ENCODE data around the gene UBE2L3. TPM values are rescaled to one million over a fixed set of nuclear protein-coding genes. Genes with fewer than 3 reads are reported as not detected.
"Not testable (repeated sequence)": the region's sequence is repeated elsewhere in the genome, so short reads cannot be mapped to it uniquely, and the experiment has no call there.

UBE2L3 gene
- total RNA-seq, 5 donors from 2014 or later (not counting 1 experiment from before 2014, with no cell fraction given), result 28.4 to 38.7 (median 34.3) TPM

GRCh38 chr22:21570398-21570797 lies 2.9 kb downstream of the UBE2L3 start:
- Mint-ChIP-seq H3K36me3 (peaks cover 9% of the 10 kb centered on the region), H3K4me1 (peaks cover 63 to 74% (median 68%) of the 10 kb centered on the region in 3 donors), H3K9me3 (no peaks in the 10 kb centered on the region), H3K27me3 (no peaks in the 10 kb centered on the region), H3K4me3 (peak overlapping the region; percentile 28 to 86 (median 84)), H3K27ac (peak overlapping the region; percentile 39 to 49)
- H3K27me3 ChIP-seq (replicated peaks in 1 of 2; ENCODE audit: control insufficient read depth in 2 of 2, extremely low read depth in 1 of 2, insufficient read depth in 2 of 2, low read length in 1 of 2), result peaks cover 0 to 2% of the 10 kb centered on the region in 2 experiments
- POLR2A ChIA-PET, result no interaction called here
- H3K9me3 ChIP-seq, result no peaks in the 10 kb centered on the region
- ATAC-seq (replicated peaks in 1 of 4) (no peak), DNase-seq (no peak)
- peaks cover 0 to 6% of the 10 kb centered on the region in 2 donors for H3K36me3 ChIP-seq (ENCODE audit: control insufficient read depth in 2 of 2, extremely low read depth in 1 of 2, insufficient read depth in 1 of 2, low read length in 1 of 2)
- H3K4me3 ChIP-seq (ENCODE audit: control insufficient read depth in 1 of 2, extremely low read depth in 1 of 2, low read length in 1 of 2), result no peak overlapping the region
- 65% methylated on average over 3 of the region's 4 CpGs for WGBS (ENCODE audit: insufficient coverage)
- CTCF ChIA-PET, result no interaction called here
- H3K4me1 ChIP-seq (ENCODE audit: control insufficient read depth in 1 of 2, extremely low read depth in 1 of 2, insufficient read depth in 2 of 2, low read length in 2 of 2), result peaks cover 33 to 68% of the 10 kb centered on the region in 2 experiments
- no peak overlapping the region for H3K27ac ChIP-seq (ENCODE audit: low read length)

- Histone ChIP-seq H3K36me3 (ENCODE audit: control insufficient read depth in 2 of 2, extremely low read depth in 1 of 2, insufficient read depth in 1 of 2, low read length in 1 of 2) (peaks cover 0 to 6% of the 10 kb centered on the region in 2 donors), H3K9me3 (no peaks in the 10 kb centered on the region), H3K27me3 (replicated peaks in 1 of 2; ENCODE audit: control insufficient read depth in 2 of 2, extremely low read depth in 1 of 2, insufficient read depth in 2 of 2, low read length in 1 of 2) (peaks cover 0 to 1% of the 10 kb centered on the region in 2 experiments), H3K4me3 (ENCODE audit: control insufficient read depth in 1 of 2, extremely low read depth in 1 of 2, low read length in 1 of 2) (no peak overlapping the region), H3K27ac (ENCODE audit: low read length) (no peak overlapping the region), H3K4me1 (ENCODE audit: control insufficient read depth in 1 of 2, extremely low read depth in 1 of 2, insufficient read depth in 2 of 2, low read length in 2 of 2) (peaks cover 33 to 75% of the 10 kb centered on the region in 2 experiments)
- Mint-ChIP-seq H3K27me3 (no peaks in the 10 kb centered on the region), H3K4me3 (peak overlapping the region in 2 of 3 donors; percentile 51 to 53), H3K27ac (peak overlapping the region; percentile 4 to 16), H3K36me3 (peaks cover 9% of the 10 kb centered on the region), H3K9me3 (no peaks in the 10 kb centered on the region), H3K4me1 (peaks cover 66 to 75% (median 72%) of the 10 kb centered on the region in 3 donors)
- no CpG with 5 or more reads among the region's 4 CpGs for WGBS (ENCODE audit: insufficient coverage)
- no peak for ATAC-seq (replicated peaks in 1 of 4)
- ChIA-PET CTCF (interaction anchor here in 1 of 2 donors (0.8 kb wide), 1 partner anchor 59 kb away, joined by 3 read pairs; no protein-coding TSS in a partner anchor), POLR2A (no interaction called here)
- no peak for DNase-seq
These were observed 4.2 kb downstream of the UBE2L3 start for GRCh38 chr22:21571679-21572078.

- Mint-ChIP-seq H3K27me3 (no peaks in the 10 kb centered on the region), H3K4me3 (peak overlapping the region in 1 of 3 donors; percentile 9), H3K9me3 (no peaks in the 10 kb centered on the region), H3K27ac (no peak overlapping the region), H3K36me3 (peaks cover 14% of the 10 kb centered on the region), H3K4me1 (peaks cover 76 to 88% (median 78%) of the 10 kb centered on the region in 3 donors)
- CTCF ChIA-PET, result interaction anchor here in 1 of 2 donors (0.7 kb wide), 1 partner anchor 1155 kb away, joined by 3 read pairs; no protein-coding TSS in a partner anchor
- Histone ChIP-seq H3K27ac (ENCODE audit: low read length) (no peak overlapping the region), H3K4me1 (ENCODE audit: control insufficient read depth in 1 of 2, extremely low read depth in 1 of 2, insufficient read depth in 2 of 2, low read length in 2 of 2) (peaks cover 31 to 82% of the 10 kb centered on the region in 2 experiments), H3K36me3 (ENCODE audit: control insufficient read depth in 2 of 2, extremely low read depth in 1 of 2, insufficient read depth in 1 of 2, low read length in 1 of 2) (peaks cover 0 to 9% of the 10 kb centered on the region in 2 donors), H3K9me3 (no peaks in the 10 kb centered on the region), H3K27me3 (replicated peaks in 1 of 2; ENCODE audit: control insufficient read depth in 2 of 2, extremely low read depth in 1 of 2, insufficient read depth in 2 of 2, low read length in 1 of 2) (no peaks in the 10 kb centered on the region), H3K4me3 (ENCODE audit: control insufficient read depth in 1 of 2, extremely low read depth in 1 of 2, low read length in 1 of 2) (no peak overlapping the region)
- no peak for DNase-seq
- no peak for ATAC-seq (replicated peaks in 1 of 4)
- WGBS (ENCODE audit: insufficient coverage), result 81% methylated on average over 6 of the region's 6 CpGs
- POLR2A ChIA-PET, result no interaction called here
These were observed 5.8 kb downstream of the UBE2L3 start for GRCh38 chr22:21573293-21573734.

GRCh38 chr22:21573750-21574494 lies 6.4 kb downstream of the UBE2L3 start:
- Histone ChIP-seq H3K4me3 (ENCODE audit: control insufficient read depth in 1 of 2, extremely low read depth in 1 of 2, low read length in 1 of 2) (no peak overlapping the region), H3K27ac (ENCODE audit: low read length) (no peak overlapping the region), H3K4me1 (ENCODE audit: control insufficient read depth in 1 of 2, extremely low read depth in 1 of 2, insufficient read depth in 2 of 2, low read length in 2 of 2) (peaks cover 30 to 80% of the 10 kb centered on the region in 2 experiments), H3K36me3 (ENCODE audit: control insufficient read depth in 2 of 2, extremely low read depth in 1 of 2, insufficient read depth in 1 of 2, low read length in 1 of 2) (peaks cover 0 to 13% of the 10 kb centered on the region in 2 donors), H3K9me3 (no peaks in the 10 kb centered on the region), H3K27me3 (replicated peaks in 1 of 2; ENCODE audit: control insufficient read depth in 2 of 2, extremely low read depth in 1 of 2, insufficient read depth in 2 of 2, low read length in 1 of 2) (no peaks in the 10 kb centered on the region)
- DNase-seq, result no peak
- Mint-ChIP-seq H3K27me3 (no peaks in the 10 kb centered on the region), H3K4me1 (peaks cover 74 to 86% (median 78%) of the 10 kb centered on the region in 3 donors), H3K27ac (no peak overlapping the region), H3K9me3 (no peaks in the 10 kb centered on the region), H3K4me3 (no peak overlapping the region), H3K36me3 (peaks cover 14% of the 10 kb centered on the region)
- ChIA-PET CTCF (interaction anchor here in 1 of 2 donors (0.7 kb wide), 1 partner anchor 1156 kb away, joined by 3 read pairs; no protein-coding TSS in a partner anchor), POLR2A (no interaction called here)
- 97% methylated on average over 3 of the region's 5 CpGs for WGBS (ENCODE audit: insufficient coverage)
- ATAC-seq (replicated peaks in 1 of 4), result no peak

GRCh38 chr22:21579474-21579851 lies 11.9 kb downstream of the UBE2L3 start:
- Mint-ChIP-seq H3K4me1 (peaks cover 45 to 69% (median 61%) of the 10 kb centered on the region in 3 donors), H3K36me3 (peaks cover 7% of the 10 kb centered on the region), H3K27me3 (no peaks in the 10 kb centered on the region), H3K9me3 (no peaks in the 10 kb centered on the region), H3K27ac (no peak overlapping the region), H3K4me3 (peak overlapping the region in 1 of 3 donors; percentile 28)
- Histone ChIP-seq H3K27me3 (replicated peaks in 1 of 2; ENCODE audit: control insufficient read depth in 2 of 2, extremely low read depth in 1 of 2, insufficient read depth in 2 of 2, low read length in 1 of 2) (no peaks in the 10 kb centered on the region), H3K27ac (ENCODE audit: low read length) (no peak overlapping the region), H3K4me3 (ENCODE audit: control insufficient read depth in 1 of 2, extremely low read depth in 1 of 2, low read length in 1 of 2) (no peak overlapping the region), H3K4me1 (ENCODE audit: control insufficient read depth in 1 of 2, extremely low read depth in 1 of 2, insufficient read depth in 2 of 2, low read length in 2 of 2) (peaks cover 0 to 77% of the 10 kb centered on the region in 2 experiments), H3K36me3 (ENCODE audit: control insufficient read depth in 2 of 2, extremely low read depth in 1 of 2, insufficient read depth in 1 of 2, low read length in 1 of 2) (peaks cover 0 to 11% of the 10 kb centered on the region in 2 donors), H3K9me3 (no peaks in the 10 kb centered on the region)
- ChIA-PET POLR2A (no interaction called here), CTCF (no interaction called here)
- no peak for ATAC-seq (replicated peaks in 1 of 4)
- WGBS (ENCODE audit: insufficient coverage), result 86% methylated on average over 3 of the region's 6 CpGs
- no peak for DNase-seq

- H3K27ac ChIP-seq (ENCODE audit: low read length); DNase-seq; H3K9me3 Mint-ChIP-seq; H3K4me3 ChIP-seq (ENCODE audit: control insufficient read depth in 1 of 2, extremely low read depth in 1 of 2, low read length in 1 of 2); ATAC-seq (replicated peaks in 1 of 4); H3K9me3 ChIP-seq; H3K27me3 Mint-ChIP-seq; POLR2A ChIA-PET; H3K4me3 Mint-ChIP-seq; H3K27me3 ChIP-seq (replicated peaks in 1 of 2; ENCODE audit: control insufficient read depth in 2 of 2, extremely low read depth in 1 of 2, insufficient read depth in 2 of 2, low read length in 1 of 2): not testable (repeated sequence)
- Mint-ChIP-seq H3K4me1 (peaks cover 48 to 72% (median 67%) of the 10 kb centered on the region in 3 donors), H3K27ac (peak overlapping the region in 1 of 2 donors; percentile 23), H3K36me3 (peaks cover 11% of the 10 kb centered on the region)
- whole genome bisulfite sequencing (ENCODE audit: insufficient coverage), result 100% methylated on average over 1 of the region's 9 CpGs
- H3K36me3 ChIP-seq (ENCODE audit: control insufficient read depth in 2 of 2, extremely low read depth in 1 of 2, insufficient read depth in 1 of 2, low read length in 1 of 2), result peaks cover 0 to 11% of the 10 kb centered on the region in 2 donors
- CTCF ChIA-PET, result interaction anchor here in 1 of 2 donors (0.7 kb wide), 1 partner anchor 49 kb away, joined by 5 read pairs; the partner anchor contains the start of gene YDJC
- peaks cover 0 to 78% of the 10 kb centered on the region in 2 experiments for H3K4me1 ChIP-seq (ENCODE audit: control insufficient read depth in 1 of 2, extremely low read depth in 1 of 2, insufficient read depth in 2 of 2, low read length in 2 of 2)
These were observed 13.1 kb downstream of the UBE2L3 start for GRCh38 chr22:21580623-21581007.
